ENCODE results near the gene ZNF346.

- no peak for TF ChIP-seq POLR2A (IDR thresholded peaks at IDR 0.05; ENCODE audit: low read length)
- TF ChIP-seq GATA1 (IDR thresholded peaks at IDR 0.05; ENCODE audit: low read depth, low read length) = no peak
Measured at GRCh38 chr5:176980818-176981217, 41.7 kb upstream of the ZNF346 start.
